NCI-H128 (cell line): Measurements from ENCODE around the gene CD151.
A peak's percentile ranks its signal among the peaks of the same experiment; 100 is the strongest.

Source experiments
- DNase-seq: peaks from one replicate; lab custom pipeline; 2025; ENCODE audit not compliant: unreplicated experiment; lab: John Stamatoyannopoulos, UW

CD151 gene

GRCh38 chr11:832529-833113 is at the start of gene CD151:
Gene CD151 (plus strand): TSS chr11:832952. CDS start chr11:836070, 3,118 bp downstream.
- DNase-seq, result no peak

DNA sequence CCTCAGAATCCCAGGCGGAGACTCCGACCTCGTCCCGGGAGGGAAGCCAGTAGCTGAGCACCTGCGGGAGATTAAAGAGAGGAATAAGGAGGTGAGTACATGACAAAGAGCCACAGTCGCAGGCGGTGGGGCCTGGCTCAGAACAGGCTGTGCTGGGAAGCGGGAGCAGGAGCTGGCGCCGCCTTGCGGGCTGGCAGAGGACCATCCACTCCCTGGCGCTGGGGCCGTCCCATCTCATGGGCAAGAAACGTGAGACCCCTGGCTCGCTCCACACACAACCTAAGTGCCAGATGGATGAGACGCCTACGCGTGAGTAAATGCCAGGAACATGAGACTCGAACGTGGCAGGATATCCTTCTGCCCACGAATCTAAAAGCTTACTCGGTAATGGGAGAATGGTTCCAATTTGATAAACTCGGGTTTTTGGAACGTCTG is 49.2 kb upstream of the CD151 start:
- peak; percentile 70 for DNase-seq

DNA sequence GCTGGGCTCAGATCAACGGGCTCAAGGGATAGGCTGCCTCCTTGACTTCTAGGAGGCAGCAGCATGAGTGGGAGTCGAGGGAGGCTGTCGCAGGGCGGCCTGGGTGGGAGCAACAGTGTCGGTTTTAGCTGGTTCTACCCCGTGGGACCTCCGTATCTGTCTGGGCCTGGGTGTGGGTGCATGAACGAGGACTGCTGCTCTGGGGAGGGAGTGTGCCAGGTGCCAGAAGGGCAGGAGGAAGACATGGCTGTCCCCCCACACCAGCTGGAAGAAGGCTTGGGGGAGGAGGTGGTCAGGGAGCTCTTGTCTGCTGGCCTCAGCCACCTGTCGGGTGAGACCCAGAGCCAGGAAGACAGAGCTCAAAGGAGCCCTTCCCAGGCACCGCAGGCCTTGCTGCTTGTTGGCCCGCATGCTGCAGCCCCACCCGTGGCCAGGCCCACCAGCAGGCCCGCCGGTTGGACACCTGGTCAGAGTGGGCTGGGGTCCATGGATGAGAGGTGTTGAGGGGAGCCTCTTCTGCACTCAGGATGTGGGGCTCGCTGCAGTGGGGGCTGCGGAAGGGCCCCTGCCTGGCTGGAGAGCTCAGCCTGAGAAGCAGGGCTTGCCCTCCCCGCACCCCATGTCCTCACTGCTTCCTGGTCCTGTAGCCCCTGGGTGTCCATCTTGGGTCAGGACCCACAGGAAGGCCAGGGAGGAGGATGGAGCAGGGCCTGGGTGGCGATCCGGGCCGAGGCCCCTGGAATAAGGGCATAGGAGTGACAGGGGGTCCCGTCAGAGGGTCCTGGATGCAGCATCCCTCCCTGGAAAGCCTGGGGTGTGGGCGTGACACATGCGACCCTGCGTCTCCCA is 46.3 kb upstream of the CD151 start:
- DNase-seq, result no peak

DNA sequence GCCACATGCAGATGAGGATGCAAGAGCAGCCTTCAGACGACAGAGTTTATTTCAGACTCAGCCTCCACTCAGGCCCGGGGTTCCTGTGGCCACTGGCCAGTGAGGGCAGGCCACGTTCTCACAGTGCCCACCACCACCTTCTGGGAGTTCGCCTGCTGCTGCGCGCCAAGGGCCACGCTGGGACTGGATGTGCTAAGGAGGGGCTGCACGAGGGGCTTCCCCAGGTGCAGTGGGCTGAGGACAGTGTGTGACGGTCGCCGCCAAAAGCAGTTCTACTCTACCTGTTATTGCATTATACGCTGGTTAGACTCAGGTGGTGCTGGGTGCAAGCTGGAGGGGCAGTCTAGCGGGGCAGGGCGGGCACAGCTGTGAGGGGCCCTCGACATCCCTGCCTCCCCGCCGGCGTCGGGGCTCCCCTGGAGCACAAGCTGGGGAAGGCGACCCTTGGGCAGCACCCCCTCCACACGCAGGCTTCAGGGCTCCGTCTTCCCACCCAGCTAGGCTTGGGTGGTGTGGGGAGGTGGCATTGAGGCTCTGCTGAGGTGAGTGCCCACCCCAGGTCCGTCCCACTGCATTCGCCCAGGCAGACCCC is 45.6 kb upstream of the CD151 start:
- no peak for DNase-seq

DNA sequence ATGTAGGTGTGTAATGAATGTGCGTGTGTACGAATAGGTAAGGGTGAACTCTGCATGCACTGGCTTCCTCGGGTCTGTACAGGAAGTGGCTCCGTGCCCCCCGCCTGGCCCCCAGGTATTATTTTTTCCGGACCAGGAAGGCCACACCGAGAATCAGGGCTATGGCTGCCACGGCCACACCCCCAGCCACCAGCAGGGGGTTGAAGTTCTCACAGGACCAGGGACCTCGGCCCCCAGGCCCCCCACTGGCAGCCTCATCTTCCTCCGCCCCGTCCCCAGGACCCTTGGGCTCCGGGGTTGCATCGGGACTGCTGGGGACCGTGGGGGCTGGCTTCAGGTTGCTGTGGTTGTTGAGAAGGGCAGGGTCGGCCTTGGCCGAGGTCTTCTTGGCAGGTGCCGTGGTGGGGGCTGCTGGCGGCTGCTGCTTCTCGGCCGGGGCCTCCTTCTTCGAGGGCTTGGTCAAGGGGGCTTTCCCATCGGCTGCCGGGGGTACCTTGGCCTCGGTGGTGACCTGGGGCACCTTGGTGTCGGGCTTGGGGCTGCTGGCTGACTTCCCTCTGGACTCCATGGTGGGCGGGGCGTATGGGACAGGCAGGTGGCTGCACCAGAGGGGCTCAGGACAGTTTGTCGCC is 44.6 kb upstream of the CD151 start:
- DNase-seq, result no peak

- DNase-seq, result no peak
Observed at GRCh38 chr11:788953-789940, 43.5 kb upstream of the CD151 start.

- peak; percentile 32 for DNase-seq
Observed at GRCh38 chr11:789943-790342, 42.8 kb upstream of the CD151 start, which contains the start of gene CEND1. Gene CEND1 (minus strand): TSS chr11:790090. CDS start chr11:788576, 1,514 bp downstream.

DNA sequence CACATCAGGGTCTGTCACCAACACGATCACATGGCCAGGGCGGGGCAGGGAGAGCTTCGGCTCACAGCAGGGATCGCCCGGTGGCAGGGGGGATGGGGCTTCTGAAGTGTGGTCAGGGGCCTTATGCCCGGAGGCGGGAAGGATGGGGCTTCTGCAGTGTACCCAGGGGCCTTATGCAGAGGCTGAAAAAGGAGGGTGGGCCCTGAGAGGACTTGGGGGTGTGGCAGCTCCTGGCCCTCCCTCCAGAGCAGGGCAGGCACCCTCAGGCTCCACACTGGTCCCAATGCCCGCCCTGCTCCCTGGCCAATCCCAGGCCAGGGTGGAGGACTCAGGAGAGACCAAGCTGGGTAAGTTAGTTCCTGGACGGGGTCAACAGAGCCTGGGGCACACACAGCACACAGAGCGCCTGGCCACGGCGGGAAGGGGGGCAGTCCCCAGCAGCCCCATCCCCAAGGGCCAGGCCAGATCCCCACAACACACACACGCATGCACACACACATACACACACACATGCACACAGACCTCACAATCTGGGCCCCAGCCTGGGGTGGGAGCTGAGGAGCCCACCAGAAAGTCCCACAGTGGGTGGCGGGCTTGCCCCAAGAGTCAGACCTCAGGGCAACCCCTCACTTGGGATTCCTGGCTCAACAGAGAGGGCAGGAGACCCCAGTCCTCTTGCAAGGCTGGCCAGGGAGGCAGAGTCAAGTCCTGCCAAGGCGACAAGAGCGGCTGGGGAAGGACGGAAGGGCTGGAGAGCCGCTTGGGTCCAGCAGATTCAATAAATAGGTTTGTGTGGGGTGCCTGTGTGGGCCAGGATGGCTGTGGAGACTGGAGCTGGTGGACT is 41.8 kb upstream of the CD151 start:
- DNase-seq, result no peak

DNA sequence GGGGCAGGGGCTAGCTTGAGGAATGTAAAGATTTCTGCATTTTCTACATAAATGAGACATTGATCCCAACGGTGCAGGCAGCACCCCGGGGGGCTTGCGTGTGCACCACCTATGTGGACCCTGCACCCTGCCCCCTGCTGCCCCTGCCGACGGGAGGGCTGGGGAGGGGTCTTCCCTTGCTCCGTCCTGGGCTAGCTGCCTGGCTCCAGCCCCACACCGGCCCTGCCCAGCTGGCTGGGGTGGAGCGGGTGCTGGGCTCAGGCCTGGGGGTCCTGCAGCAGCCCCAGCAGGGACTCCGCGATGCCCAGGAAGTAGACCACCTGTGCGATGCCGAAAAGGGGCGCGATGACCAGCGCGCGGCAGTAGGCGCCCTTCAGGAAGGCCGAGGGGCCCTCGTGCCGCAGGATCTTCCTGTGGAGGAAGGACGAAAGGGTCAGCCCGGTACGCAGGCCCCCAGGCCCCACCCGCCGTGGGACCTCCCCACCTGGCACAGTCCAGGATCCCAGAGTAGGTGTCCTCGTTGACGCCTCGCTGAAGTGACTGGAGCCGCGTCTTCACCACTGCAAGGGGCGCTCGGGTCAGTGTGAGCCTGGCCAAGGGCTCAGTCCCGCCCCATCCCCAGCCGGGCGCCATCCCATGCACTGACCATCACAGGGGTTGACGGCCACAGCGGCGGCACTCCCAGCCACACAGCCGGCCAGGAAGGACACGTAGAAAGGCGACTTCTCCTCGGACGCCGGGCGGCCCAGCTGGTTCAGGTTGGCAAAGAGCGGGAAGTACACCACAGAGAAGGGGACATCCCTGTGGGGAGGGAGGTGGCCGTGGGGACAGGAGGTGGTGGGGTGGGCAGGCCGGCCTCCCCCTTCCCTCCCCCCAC is 40.9 kb upstream of the CD151 start:
- no peak for DNase-seq

DNA sequence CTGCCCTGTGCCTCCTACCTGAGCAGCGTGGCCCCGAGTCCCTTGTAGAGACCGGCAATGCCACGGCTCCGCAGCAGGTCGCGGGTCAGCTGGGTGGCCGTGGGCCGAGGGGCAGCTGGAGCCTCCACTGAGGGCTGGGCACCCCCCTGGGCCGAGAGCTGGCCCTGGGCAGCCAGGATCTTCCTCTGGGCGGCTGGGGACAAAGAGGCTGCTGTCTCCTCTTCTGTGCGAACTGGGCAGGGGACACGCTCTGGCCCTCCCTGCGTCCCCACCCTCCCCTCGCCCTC is 40.3 kb upstream of the CD151 start:
- no peak for DNase-seq

GRCh38 chr11:792873-793272 is 39.9 kb upstream of the CD151 start:
- DNase-seq, result no peak

GRCh38 chr11:793556-793955 is 39.2 kb upstream of the CD151 start:
- no peak for DNase-seq

DNA sequence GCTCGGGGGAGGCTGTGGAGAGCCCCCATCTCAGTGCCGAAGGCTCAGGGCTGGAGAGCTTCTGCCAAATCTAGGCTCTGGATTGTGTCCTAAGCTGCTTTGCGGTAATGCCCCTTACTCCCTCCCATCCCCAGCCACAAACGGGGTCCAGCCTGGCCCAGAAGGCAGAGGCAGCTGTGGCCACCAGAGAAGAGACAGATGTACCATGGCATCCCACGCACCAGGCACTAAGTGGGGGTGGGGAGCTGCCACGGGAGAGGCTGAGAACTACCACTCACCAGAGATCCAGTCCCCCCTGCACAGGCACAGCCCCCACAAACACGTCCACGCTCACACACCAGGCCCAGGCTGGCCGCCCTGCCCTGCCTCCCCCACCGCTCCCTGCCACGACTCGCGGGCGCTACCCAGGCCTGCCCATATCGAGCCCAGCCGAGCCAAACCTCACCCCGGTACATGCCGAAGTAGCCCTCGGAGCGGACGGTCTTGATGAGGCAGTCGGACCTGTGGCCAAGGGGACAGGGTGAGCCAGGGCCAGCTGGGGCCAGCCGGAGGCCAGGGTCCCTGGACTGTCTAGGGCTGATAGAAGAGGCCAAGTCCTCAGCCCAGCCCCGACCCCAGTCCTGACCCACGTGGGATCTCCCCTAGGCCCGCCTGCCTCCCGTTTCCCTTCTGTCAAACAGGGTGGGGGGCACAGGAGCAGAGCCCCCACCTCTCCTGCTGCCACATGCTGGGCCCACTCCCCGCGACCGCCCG is 38.6 kb upstream of the CD151 start:
- DNase-seq, result no peak

GRCh38 chr11:794766-795633 is 37.8 kb upstream of the CD151 start:
- no peak for DNase-seq

DNA sequence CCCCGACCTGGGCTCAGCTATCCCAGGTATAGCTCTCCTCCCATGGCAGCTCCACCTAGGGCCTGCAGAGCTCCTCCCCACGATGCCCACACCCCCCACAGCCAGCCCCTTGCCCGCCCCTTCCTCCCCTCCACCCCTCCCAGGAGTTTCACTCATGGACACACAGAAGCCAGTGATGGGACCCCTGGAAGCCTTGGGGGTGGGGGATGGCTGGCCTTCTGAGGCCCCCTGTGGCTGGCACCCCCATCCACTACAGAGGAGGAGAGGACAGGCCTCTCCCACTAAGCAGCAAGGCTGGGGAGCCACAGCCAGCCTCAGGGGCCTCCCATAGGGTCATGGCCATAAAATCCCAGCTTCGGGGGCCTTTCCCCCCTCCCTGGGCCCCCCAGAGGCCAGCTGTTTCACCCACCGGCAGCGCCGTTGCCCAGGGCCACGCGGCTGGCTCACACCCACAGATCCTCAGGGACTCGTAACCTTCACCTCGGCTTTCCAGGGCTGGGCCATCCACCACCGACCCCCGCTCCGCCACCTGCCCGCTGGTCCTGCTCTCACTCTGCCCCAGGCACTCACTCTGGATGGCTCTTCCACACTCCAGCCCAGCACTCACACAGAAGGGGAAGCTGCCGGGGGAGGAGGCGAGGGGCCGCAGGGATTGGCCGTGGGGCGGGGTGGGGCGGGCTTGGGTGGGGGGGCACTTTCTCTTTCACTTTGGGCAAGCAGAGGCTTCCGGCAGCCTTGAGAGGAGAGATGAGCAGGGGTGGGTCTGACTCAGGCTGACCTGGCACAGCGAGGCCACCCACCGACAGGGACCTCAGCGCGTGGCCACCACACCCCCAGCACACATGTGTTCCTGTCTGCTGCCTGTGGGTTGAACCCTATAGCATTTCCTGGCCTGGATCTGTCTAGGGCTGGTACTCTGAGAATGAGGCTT is 36.9 kb upstream of the CD151 start:
- DNase-seq, result no peak
